CD4-positive, alpha-beta T cell treated with Interleukin-12 subunit alpha and Interleukin-12 subunit beta, for 1 hour (primary cell): ENCODE data around the gene CDH23.

Source experiments
- DNase-seq: peaks from one replicate; pipeline ENCODE4 v3.0.0-alpha.2; 2020

Gene CDH23

DNA sequence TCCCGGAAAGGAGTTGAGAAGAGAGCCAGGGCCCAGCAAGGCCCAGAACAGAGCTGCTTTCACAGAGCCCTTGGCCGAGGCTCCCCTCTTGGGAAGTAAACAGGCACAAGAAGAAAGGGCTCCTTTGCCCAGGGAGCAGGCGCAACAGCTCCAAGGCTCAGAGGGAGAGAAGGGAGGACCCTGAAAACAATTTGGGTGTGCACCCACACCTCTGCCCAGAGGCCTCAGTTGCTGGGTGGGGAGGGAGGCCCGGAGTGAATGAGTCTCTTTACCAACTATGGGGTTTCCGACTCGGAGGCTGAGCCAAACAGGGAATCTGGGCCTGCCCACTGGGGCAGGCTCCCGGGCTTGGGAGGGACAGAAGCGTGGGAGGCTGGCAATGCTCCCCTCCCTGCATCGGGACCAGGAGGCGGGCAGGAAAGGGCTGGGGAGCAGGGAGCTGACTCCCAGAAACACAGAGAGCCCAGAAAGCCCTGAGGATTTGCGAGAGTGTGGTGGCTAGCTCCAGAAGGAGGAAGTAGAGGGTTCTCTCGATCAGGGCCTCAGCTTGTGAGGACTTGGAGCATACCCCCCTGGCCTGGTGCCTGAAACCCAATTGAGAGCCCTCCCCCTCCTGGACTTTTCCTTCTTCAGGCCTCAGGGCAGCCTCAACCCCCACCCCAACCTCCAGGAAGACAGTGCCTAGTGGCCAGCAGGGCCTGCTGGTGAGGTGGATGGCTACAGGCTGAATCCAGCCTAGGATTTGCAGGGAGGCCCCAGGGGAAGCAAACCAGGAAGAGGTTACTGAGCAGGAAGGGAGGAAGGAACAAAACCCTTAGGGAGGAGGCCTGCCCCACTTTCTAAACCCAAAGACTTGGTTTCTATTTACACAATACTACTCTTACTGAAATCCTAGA lies 316.7 kb downstream of the CDH23 start:
- DNase-seq = peak; percentile 49

DNA sequence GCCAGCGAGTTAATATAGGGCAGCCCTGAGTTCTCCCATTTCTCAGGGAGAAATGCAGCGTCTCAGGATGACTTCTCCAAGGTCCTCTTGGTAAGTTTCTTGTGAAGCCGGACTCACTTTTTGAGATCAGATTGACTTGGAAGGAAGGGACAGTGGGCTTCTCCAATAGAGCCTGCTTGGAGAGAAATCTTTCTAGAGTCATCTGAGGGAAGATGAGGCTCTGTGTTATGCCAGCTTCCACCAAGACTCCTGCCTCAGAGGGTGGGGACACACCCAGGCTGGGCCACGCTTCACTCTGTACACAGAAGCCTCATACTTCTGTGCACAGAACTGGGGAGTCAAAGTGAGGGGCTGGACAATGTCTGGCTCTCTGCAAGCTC lies 317.3 kb downstream of the CDH23 start:
- no peak for DNase-seq

DNA sequence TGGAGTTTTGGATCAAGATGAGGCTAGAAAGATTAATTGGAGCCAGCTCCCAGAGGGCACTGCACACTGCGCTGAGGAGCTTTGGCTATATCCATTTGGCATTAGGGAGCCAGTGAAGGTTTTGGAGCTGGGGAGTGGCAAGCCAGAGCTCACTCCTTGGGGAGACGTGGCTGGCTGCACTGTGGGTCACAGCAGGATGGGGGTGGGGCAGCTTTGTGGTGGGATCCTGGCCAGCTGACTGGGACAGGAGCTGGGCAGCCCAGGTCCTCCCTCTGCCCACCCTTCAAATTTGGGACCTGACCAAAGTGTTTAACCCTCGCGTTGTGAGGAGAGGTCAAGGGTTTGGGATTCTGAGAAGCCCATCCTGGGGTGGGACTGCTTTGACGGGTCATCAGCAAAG lies 317.9 kb downstream of the CDH23 start:
- DNase-seq = no peak

DNA sequence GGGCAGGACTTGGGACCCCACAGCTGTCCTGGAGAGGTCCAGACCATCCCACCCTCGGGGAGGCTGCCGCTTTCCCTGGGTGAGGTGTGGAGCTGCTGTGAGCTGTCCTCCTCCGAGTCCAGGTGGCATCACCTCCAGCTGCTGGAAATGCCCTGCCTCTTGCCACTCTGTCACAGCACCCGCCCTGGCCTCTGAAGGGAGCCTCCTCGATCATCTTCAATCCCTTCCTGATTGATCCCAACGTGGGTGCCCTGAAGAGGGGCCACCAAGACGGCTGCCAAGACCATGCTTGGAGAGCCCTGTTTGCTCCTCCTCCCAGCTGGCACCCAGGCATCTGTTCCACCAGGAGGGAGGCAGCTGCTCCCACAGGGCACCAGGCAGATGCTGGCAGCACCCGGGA lies 318.3 kb downstream of the CDH23 start:
- no peak for DNase-seq

DNA sequence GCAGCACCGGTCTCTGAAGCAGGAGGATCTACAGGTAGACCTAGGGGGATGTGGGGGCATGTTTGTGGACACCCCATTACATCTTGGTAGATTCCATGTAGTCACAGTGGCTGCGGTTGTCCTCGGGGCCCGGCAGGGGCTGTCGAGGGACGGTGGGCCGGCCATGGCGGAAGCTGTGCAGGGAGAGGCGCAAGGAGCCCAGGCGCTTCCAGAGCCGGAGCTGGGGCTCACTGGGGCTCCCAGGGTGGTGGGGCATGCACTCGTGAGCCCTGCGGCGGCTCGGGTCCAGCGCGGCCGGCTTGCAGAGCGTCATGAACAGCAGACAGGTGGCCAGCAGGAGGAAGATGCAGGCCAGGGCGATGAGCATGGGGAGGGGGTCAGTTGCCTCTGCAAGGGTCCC lies 319.1 kb downstream of the CDH23 start:
- no peak for DNase-seq

DNA sequence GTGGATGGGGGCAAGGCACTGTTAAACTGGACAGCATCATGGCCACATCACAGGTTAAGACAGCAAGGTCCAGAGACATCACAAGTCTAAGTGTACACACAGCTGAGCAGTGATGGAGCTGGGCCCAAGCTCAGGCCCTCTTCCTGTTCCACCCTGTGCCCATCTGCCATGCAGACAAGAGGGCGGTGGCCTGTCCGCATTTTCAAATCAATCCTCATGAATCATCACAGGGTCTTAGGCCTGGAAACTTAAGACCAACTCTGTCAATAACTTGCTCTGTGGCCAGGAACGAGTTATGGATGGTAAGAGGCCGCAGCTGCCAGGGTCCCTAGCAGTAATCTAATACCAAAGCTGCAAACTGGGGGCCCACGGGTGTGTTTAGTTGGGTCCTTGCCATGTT lies 319.7 kb downstream of the CDH23 start:
- DNase-seq = no peak

DNA sequence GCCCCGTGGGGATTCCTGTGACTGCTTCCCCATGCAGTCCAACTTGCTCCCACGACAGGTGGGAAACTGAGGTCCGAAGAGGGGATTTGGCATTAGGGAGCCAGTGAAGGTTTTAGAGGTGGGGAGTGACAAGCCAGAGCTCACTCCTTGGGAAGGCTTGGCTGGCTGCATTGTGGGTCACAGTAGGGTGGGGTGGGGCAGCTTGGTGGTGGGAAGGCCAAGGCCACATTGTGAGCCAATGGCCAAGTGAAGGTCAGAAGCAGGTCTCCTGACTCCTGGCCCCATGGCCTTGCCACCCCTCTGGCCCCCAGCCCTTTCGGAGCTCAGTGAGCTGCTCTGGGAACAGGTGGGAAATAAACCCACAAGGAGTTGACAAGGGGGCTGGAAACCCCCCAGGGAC lies 320.3 kb downstream of the CDH23 start:
- no peak for DNase-seq

DNA sequence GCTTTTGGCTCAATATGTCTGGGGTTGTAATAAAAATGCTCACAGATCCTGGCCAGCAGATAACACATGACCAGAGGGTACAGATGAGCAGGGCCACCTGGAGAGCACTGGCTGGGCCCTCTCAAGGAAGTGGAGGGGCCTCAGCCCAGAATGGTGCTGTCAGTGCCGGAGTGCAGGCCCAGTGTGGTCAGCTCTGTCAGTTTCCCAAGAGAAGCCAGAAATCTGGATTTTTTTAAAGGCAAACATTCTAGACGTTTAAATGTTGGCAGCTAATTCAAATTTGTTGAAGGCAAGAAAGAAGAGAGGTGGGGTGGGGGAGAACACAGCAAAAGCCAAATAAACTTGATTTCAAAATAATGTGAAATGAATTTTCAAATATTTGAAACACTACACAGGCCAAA lies 320.8 kb downstream of the CDH23 start:
- DNase-seq = no peak

DNA sequence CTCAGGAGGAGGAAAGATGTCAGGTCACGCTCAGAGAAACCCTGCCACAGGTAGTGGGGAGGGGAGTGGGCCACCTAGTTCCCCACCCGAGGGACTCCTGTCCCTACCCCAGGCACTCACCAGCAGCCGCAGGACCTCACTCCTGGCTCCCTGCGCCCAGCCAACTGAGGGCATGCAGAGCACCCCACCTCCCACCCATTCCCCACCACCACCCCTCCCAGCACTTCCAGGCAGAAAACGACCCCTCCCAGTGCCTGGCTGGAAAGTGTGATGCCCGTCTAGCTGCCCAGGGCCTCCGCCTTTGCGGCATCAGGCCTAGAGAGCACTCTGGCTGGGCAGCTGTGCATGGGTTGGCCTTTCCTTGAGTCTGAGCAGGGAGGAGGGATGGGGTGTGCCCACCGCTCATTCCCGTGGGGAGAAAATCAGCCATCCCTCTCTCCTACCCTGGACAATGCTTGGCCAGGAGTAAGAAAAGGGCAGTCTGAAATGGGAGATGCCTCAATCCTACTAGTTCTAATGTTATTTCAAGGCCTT lies 321.5 kb downstream of the CDH23 start:
- no peak for DNase-seq

DNA sequence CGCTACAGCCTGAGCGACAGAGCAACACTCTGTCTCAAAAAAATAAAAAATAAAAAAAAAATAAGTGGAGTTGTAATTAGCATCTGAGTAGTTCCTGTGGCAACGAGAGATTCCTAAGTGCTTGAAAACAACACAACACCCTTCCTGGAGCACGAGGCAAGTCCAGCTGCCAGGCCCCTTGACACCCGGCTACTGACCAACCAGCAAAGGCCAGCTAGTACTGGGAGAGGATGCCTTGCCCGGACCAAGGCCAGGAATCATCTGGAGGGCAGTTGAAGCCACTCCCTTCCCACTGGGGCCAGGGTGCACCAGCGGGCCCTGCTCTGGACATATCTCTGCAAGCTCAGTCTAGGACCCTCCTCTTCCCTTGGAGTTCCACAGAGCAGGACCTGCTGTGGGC lies 322.3 kb downstream of the CDH23 start:
- no peak for DNase-seq

DNA sequence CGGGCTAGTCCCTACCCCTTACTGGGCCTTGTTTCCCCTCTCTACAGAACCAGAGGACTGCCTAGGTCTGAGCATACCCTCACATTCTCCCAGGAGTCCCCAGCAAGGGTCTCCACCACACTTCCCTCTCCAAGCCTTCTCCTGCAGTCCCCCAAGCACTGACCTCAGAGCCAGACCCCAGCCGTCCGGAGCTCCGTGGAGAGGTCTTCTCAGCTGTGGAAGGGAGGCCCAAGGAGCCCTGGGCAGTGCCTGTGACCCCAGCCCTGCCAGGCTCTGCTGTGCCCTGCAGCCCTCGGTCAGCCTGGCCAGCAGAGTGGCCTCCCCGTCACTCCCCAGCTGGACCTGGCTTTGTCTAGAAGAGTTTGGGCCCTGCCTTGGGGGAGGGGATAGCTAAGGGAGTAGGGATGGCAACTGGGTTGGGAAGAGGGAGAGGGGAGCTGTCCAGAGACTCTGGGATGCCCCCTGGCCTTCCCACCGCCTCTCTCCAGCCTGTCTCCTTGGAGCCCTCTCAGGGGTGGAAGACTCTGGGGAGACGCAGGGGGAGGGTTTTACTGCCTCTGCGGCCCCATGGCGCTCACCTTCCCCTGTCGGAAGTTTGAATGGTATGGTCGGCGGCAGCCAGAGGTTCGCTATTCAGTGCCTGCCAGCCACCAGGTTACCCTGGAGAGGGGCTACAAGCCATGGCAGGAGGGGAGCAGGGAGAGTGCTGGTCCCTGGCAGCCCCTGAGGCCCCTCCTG lies 322.9 kb downstream of the CDH23 start, which contains the start of gene C10orf105:
TSS of gene C10orf105 (minus strand) at position 315 of the 738 bp plus-strand sequence. CDS start 3,441 bp downstream, outside the sequence.
- DNase-seq = no peak

DNA sequence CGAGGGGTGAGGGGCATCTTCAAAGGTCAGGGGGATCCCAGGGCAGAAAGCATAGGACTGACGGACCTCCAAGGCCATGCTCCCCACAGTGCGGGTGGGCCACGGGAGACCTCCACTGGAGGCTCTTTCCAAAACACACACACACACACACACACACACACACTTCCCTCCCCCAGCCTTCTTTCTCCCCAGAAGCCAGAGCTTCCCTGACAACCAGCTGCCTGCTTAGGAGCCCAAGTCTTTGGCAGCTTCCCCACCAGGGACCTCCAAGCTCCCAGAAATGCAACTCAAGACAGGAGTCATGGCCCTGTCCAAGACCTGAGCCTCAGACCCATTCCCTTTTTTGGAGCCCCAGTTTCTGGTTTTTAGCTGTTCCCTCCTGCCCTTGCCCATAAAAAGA lies 323.6 kb downstream of the CDH23 start:
- DNase-seq = no peak

DNA sequence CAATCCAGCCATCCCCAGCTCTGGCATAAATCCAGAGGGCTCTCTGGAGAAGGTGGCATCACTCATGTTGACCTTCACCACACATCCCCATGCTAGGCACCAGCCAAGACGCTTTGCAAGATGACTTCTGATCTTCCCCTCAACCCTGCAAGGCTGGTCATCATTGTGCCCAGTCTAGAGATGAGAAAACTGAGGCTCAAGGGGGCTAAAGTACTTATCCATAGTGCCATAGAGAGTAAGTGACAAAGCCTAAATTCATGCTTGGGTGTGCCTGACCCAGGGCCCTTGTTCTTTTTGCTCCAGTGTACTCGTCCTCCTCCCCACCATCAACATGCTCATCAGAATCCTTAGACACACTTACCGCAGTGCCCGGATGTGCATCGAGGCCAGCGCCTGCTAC lies 324.6 kb downstream of the CDH23 start:
- DNase-seq = no peak

DNA sequence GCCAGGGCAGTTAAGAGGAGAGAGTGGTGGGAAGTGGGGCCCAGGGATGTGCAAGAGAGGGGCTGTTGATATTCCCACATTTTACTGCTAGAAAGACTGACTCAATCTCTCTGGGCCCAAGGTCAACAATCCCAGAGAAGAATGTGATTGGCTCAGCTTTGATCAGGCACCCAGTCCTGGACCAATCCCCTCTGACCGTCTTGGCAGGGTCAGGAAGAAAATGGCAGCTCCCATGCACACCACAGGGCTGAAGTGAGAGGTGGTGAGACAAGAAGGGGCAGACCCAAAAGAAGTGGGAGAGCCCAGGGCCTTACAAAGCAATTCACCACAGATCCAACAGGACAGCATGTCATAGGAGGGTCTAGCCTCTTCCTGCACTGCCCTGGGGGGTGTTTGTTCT lies 326.1 kb downstream of the CDH23 start:
- DNase-seq = no peak

DNA sequence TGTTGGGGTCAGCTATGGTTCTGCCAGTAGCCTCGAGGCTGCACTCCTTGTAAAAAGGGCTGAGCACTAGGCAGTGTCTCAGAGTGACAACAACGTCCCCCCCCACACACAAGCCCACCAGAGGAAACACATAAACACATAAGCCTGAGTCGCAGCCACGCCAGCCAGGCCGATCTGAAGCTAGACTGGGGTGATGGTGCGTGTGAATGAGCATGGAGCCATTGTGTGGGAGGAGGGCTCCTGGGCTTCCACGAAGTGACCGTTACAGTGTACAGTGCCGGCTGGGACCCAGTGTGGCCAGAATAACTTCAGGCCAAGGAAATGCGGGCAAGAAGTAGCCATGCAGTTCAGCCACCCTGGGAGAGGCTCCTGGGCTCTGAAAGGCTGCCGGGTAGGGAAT lies 326.6 kb downstream of the CDH23 start:
- DNase-seq = no peak

DNA sequence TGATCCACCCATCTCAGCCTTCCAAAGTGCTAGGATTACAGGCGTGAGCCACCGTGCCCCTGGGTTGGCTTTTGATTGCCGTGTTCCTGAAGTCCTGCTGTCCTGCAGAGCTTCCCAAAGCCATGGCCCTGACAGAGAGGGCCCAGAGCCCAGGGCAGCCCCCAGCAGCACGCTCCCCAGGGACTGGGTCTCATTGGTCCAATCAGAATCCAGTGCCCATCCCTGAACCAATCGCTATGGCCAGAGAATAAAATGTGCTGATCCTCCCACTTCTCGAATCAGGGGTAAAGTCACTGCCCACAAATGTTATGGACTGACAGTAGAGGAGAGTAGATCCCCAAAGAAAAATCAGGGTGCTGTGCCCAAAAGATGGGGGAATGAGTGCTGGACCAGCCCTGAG lies 327.8 kb downstream of the CDH23 start:
- no peak for DNase-seq

DNA sequence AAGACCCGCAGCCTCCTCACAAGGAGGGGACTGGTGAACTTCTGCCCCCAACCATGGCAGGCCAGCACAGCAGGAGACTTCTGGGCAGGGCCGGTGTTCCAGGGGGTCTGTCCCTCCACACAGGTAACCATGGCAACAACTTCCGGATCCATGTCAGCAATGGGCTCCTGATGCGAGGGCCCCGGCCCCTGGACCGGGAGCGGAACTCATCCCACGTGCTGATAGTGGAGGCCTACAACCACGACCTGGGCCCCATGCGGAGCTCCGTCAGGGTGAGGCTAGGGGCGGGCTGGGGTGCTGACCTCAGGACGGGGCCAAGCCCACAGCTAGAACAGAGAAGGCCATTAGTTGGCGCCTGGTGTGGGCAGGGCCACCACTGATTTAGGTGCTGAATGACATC lies 328.5 kb downstream of the CDH23 start:
- DNase-seq = no peak

DNA sequence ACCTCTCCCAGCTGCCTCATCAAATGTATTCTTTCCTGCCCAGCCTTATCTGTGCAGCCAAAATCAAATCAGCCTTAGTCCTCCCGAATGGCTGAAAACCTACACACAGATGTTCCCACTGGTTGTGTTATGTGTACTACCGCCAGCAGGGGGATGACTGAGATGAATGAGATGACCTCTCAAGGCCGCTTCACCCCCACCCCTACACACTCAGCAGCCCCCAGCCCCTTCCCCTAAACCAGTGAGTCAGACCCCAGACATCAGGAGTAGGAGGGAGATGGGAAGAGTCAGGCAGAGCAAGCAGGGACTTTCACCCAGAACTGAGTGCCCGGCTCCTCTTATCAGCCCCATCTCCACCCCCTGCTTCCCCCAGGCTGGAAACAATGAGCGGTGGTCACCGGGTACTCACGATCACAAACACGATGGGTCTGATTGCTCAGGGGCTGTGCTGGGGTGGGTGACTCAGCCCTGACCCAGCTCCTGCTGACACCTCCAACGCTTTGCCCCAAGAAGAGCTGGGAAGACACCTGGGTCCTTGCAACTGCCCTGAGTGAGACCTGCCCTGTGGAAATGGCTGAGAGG lies 329.4 kb downstream of the CDH23 start:
- DNase-seq = peak; percentile 58

DNA sequence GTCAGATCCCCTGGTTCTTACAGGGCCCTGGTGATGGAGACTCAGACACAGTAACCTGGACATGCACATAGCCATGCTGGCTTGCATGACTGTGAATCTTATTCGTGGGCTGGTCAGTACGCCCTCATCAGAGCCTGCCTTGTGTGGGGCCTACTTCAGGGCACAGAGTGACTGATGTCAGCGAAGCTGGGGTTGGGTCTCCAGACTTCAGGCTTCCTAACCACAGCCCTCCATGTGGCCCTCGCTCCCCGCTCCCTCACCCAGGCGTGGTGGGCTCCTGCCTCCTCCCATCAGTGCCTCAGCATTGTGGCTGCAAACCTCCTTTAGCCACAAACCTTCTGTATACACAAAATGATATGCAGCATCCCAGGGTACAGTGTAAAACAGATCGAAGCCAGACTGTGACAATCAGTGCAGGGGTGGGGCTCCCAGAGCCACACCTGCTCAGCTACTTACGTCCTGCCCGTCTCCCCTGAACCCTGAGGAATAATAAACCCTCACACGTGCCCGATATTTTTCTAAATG lies 329.9 kb downstream of the CDH23 start:
- peak; percentile 54 for DNase-seq

DNA sequence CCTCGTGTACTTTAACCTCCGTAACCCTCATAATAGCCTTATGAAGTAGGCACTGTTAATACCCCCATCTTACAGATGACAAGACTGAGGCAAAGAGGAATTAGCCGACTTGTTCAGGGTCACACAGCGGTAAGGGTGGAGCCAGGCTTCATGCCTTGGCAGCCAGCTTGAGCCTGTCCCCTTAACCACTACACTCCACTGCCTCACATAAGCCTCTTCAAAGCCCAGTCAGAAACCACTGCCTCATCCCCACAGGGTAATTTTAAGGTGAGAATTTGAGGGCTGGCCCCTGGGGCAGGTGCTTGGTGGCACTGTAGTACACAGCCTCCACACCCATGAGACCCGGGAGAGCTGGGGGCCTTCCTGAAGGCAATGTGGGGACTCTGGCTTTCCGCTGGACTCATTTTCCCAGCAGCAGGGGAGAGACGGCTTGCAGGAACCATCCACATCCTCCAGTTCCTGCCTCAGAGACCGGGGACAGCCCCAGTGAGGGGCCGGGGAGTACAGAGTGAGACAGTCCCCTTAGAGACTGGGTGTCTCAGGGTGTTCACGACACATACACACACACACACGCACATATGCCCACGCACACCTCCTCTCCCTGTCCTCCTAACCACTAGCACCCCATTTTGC lies 330.5 kb downstream of the CDH23 start:
- peak; percentile 67 for DNase-seq

DNA sequence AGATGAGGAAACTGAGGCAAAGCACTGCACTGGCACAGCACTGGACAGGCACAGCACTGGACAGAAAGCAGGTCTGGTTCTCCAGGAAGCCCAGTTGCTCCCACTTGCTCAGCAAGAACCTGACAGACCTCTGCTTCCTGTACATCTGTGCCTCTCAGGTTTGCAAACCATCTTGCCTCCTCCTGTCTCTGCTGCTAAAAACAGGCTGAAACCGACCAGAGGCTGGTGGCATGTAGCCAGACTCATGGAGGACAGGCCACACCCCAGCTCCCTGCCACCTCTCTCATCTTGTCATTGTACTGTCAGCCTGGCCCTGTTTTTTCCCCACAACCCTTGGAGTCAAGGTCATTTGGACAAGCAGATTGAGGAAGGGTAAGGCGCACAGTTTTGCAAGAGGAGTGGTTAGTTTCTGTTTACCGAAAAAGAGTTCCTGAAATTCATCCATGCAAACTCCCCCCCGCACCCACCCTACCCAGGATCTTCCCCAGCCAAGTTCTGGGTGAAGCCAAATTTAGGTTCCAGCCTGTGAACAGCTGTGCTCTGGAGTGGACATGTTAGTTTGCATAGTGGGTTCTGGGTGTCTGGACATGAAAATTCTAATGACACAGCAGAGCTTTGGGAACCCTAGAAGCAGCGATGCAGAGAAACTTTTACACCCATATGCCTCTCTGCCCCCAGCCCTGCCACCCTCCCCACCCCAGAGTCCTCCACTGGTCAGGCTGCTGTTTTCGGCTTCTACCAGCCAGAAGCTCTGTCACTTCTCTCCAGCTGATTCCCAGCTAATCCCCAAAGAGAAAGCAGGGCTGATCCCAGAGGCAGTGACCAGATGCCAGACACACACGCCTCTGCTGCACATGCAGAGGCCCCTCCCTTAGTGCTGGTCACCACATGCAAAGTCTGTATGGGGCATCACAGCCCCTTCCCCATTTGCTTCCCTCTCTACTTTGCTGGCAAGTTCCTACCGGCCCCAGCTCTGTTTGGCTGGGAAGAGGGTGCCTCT lies 331.3 kb downstream of the CDH23 start:
- peak; percentile 74 for DNase-seq
